Stimulated activated CD8-positive, alpha-beta memory T cell treated with anti-CD3 and anti-CD28 coated beads, Interleukin-7, amount 100 ng/mL, for 24 hours (primary cell): ENCODE data around the gene SOHLH1.

Source experiments
- DNase-seq: peaks from one replicate; pipeline ENCODE4 v3.0.0-alpha.2; 2020; ENCODE audit warnings: low read depth

SOHLH1 gene

GRCh38 chr9:135701959-135702721, 2.9 kb upstream of the SOHLH1 start, which contains the start of gene KCNT1:
Gene KCNT1 (plus strand): TSS chr9:135702185. CDS start chr9:135702259, 74 bp downstream.
- peak; percentile 47 for DNase-seq

GRCh38 chr9:135701067-135701958, 2.0 kb upstream of the SOHLH1 start:
- DNase-seq: no peak

GRCh38 chr9:135700525-135700924, 1.2 kb upstream of the SOHLH1 start:
- no peak for DNase-seq

GRCh38 chr9:135698767-135699166, 514 bp downstream of the SOHLH1 start:
- DNase-seq: no peak

GRCh38 chr9:135698236-135698635, 1.0 kb downstream of the SOHLH1 start:
- DNase-seq: no peak

GRCh38 chr9:135697226-135697625, 2.1 kb downstream of the SOHLH1 start:
- no peak for DNase-seq

- DNase-seq: no peak
Observed at GRCh38 chr9:135696446-135696845, 2.8 kb downstream of the SOHLH1 start.

GRCh38 chr9:135695642-135696041, 3.6 kb downstream of the SOHLH1 start:
- DNase-seq: no peak

GRCh38 chr9:135695036-135695435, 4.2 kb downstream of the SOHLH1 start:
- no peak for DNase-seq

GRCh38 chr9:135694414-135694813, 4.9 kb downstream of the SOHLH1 start:
- no peak for DNase-seq

- no peak for DNase-seq
Observed at GRCh38 chr9:135693771-135694170, 5.5 kb downstream of the SOHLH1 start.

- DNase-seq: no peak
Observed at GRCh38 chr9:135693265-135693664, 6.0 kb downstream of the SOHLH1 start.

- DNase-seq: no peak
Observed at GRCh38 chr9:135692410-135692809, 6.9 kb downstream of the SOHLH1 start.

GRCh38 chr9:135690836-135691570, 8.3 kb downstream of the SOHLH1 start:
- DNase-seq: no peak

GRCh38 chr9:135689011-135689410, 10.3 kb downstream of the SOHLH1 start:
- DNase-seq: no peak

- DNase-seq: no peak
Observed at GRCh38 chr9:135687216-135687615, 12.1 kb downstream of the SOHLH1 start.

- no peak for DNase-seq
Observed at GRCh38 chr9:135684691-135685090, 14.6 kb downstream of the SOHLH1 start.

GRCh38 chr9:135683401-135684034, 15.8 kb downstream of the SOHLH1 start:
- DNase-seq: no peak

GRCh38 chr9:135681161-135681560, 18.1 kb downstream of the SOHLH1 start:
- no peak for DNase-seq

GRCh38 chr9:135680056-135680455, 19.2 kb downstream of the SOHLH1 start:
- no peak for DNase-seq

- DNase-seq: no peak
Observed at GRCh38 chr9:135678236-135679017, 20.9 kb downstream of the SOHLH1 start.
